H1 (cell line): Measurements from ENCODE around the gene AGBL4. TPM values are rescaled to one million over a fixed set of nuclear protein-coding genes. Genes with fewer than 3 reads are reported as not detected.

ENCODE experiments used
- CTCF ChIA-PET: fragments of 300-600 bp; sonication (Branson Sonifier 250); formaldehyde crosslinking; loops from one replicate; lab custom pipeline; 2021; ENCODE audit not compliant: partially characterized antibody; lab: Charles Lee
- POLR2A ChIA-PET: fragments of 300-600 bp; sonication (Branson Sonifier 250); formaldehyde crosslinking; loops from one replicate; lab custom pipeline; 2021; ENCODE audit warnings: inconsistent platforms; ENCODE audit not compliant: partially characterized antibody; lab: Charles Lee
- DNase-seq, 2 experiments: peaks; one replicate each; pipeline versions ENCODE4 v3.0.0 to v3.0.0-alpha.2; 2010 to 2022; ENCODE audit warnings: low spot score in 2 of 2, low read depth in 1 of 2, mixed read lengths in 1 of 2
- FAIRE-seq: peaks from 2 replicates; lab custom pipeline; 2011; peaks lifted over from hg19 to GRCh38; lab: Jason Lieb, UNC
- H2AFZ ChIP-seq: 2 replicates; pipeline ENCODE4 v1.8.1; 2012; ENCODE audit warnings: low read length, inconsistent platforms
- H2AK5ac ChIP-seq: 2 replicates; pipeline ENCODE4 v1.6.1; 2013; ENCODE audit warnings: low read depth, low read length
- H2BK120ac ChIP-seq: replicated peaks from 2 replicates; pipeline ENCODE3; 2013; ENCODE audit warnings: low read depth, low read length, inconsistent platforms
- H2BK12ac ChIP-seq: 2 replicates; pipeline ENCODE4 v1.6.1; 2013; ENCODE audit warnings: low read depth, low read length
- H2BK15ac ChIP-seq: 2 replicates; pipeline ENCODE4 v1.6.1; 2013; ENCODE audit warnings: low read length
- H2BK20ac ChIP-seq: 2 replicates; pipeline ENCODE4 v1.6.1; 2013; ENCODE audit warnings: low read length
- H2BK5ac ChIP-seq: 2 replicates; pipeline ENCODE4 v1.6.1; 2013; ENCODE audit warnings: low read depth, low read length
- H3K14ac ChIP-seq: 2 replicates; pipeline ENCODE4 v1.6.1; 2013; ENCODE audit warnings: inconsistent platforms; ENCODE audit not compliant: insufficient read length
- H3K18ac ChIP-seq: 2 replicates; pipeline ENCODE4 v1.6.1; 2013; ENCODE audit warnings: low read length; ENCODE audit errors: extremely low read depth
- H3K23ac ChIP-seq: 2 replicates; pipeline ENCODE4 v1.6.1; 2013; ENCODE audit warnings: inconsistent platforms; ENCODE audit not compliant: insufficient read length
- H3K23me2 ChIP-seq: 2 replicates; pipeline ENCODE4 v1.6.1; 2013; ENCODE audit warnings: low read depth, low read length
- H3K27ac ChIP-seq: 2 replicates; pipeline ENCODE4 v1.6.1; 2011; ENCODE audit warnings: low read depth, low read length, inconsistent platforms
- H3K27me3 ChIP-seq, 4 experiments: replicated peaks in 1 of 4; 1 replicate in 1 of 4; 2 replicates in 3 of 4; pipeline versions ENCODE4 v1.6.1 to v1.8.1; 2011 to 2013; ENCODE audit warnings: low read length in 3 of 4, mild to moderate bottlenecking in 3 of 4, inconsistent platforms in 2 of 4, mixed read lengths in 2 of 4, moderate library complexity in 1 of 4; ENCODE audit not compliant: control insufficient read depth in 3 of 4, insufficient read depth in 3 of 4; ENCODE audit errors: extremely low read depth in 1 of 4
- H3K36me3 ChIP-seq, 4 experiments: 2 replicates each; pipeline versions ENCODE4 v1.6.1 to v1.8.1; 2011 to 2013; ENCODE audit warnings: mild to moderate bottlenecking in 4 of 4, low read length in 3 of 4, moderate library complexity in 2 of 4, control low read depth in 1 of 4, inconsistent platforms in 1 of 4; ENCODE audit not compliant: insufficient read depth in 4 of 4, control insufficient read depth in 2 of 4
- H3K4ac ChIP-seq: replicated peaks from 2 replicates; pipeline ENCODE3; 2013; ENCODE audit warnings: low read length, low read depth, mixed read lengths, inconsistent platforms; ENCODE audit not compliant: insufficient read length
- H3K4me1 ChIP-seq, 4 experiments: replicated peaks in 1 of 4; 1 replicate in 1 of 4; 2 replicates in 3 of 4; pipeline versions ENCODE4 v1.6.1 to v1.8.1; 2011 to 2013; ENCODE audit warnings: low read length in 3 of 4, inconsistent platforms in 2 of 4, mixed read lengths in 1 of 4; ENCODE audit not compliant: insufficient read depth in 4 of 4, control insufficient read depth in 3 of 4
- H3K4me2 ChIP-seq, 2 experiments: 2 replicates each; pipeline versions ENCODE4 v1.6.1 to v1.8.1; 2011 to 2013; ENCODE audit warnings: low read depth in 2 of 2, low read length in 2 of 2, control low read depth in 1 of 2, inconsistent platforms in 1 of 2, mild to moderate bottlenecking in 1 of 2; ENCODE audit not compliant: insufficient read depth in 1 of 2
- H3K4me3 ChIP-seq, 4 experiments: fragments of 200-600, 300-600 bp in 1 of 4; sonication (generic), shearing (Covaris generic), sonication (Bioruptor Twin) in 1 of 4; 2 replicates each; pipeline versions ENCODE4 v1.5.1 to v1.8.1; 2011 to 2016; ENCODE audit warnings: low read length in 4 of 4, low read depth in 3 of 4, control low read depth in 2 of 4, inconsistent platforms in 2 of 4, mild to moderate bottlenecking in 2 of 4, mixed read lengths in 1 of 4, moderate library complexity in 1 of 4; ENCODE audit not compliant: insufficient read depth in 2 of 4; ENCODE audit errors: extremely low read depth in 1 of 4
- H3K56ac ChIP-seq: replicated peaks from 2 replicates; pipeline ENCODE3; 2013; ENCODE audit warnings: low read depth, mild to moderate bottlenecking, mixed read lengths, low read length, inconsistent platforms; ENCODE audit not compliant: insufficient read length
- H3K79me1 ChIP-seq: 2 replicates; pipeline ENCODE4 v1.6.1; 2013; ENCODE audit warnings: low read depth, low read length, control low read depth
- H3K79me2 ChIP-seq, 2 experiments: 2 replicates each; pipeline versions ENCODE4 v1.6.1 to v1.8.1; 2012 to 2013; ENCODE audit warnings: low read length in 2 of 2, mild to moderate bottlenecking in 2 of 2, inconsistent platforms in 1 of 2; ENCODE audit not compliant: insufficient read depth in 2 of 2, control insufficient read depth in 1 of 2
- H3K9ac ChIP-seq, 4 experiments: replicated peaks in 1 of 4; 1 replicate in 1 of 4; 2 replicates in 3 of 4; pipeline versions ENCODE4 v1.6.1 to v1.8.1; 2011 to 2013; ENCODE audit warnings: low read depth in 3 of 4, low read length in 3 of 4, control low read depth in 2 of 4, mild to moderate bottlenecking in 2 of 4, moderate library complexity in 2 of 4, inconsistent platforms in 1 of 4; ENCODE audit errors: extremely low read depth in 1 of 4
- H3K9me3 ChIP-seq, 2 experiments: 2 replicates each; pipeline versions ENCODE4 v1.6.1 to v1.8.1; 2012 to 2013; ENCODE audit warnings: mild to moderate bottlenecking in 2 of 2, moderate library complexity in 2 of 2, control low read depth in 1 of 2, inconsistent platforms in 1 of 2, low read depth in 1 of 2, low read length in 1 of 2, mixed read lengths in 1 of 2; ENCODE audit not compliant: insufficient read depth in 2 of 2
- H4K20me1 ChIP-seq, 2 experiments: replicated peaks in 1 of 2; 2 replicates each; pipeline versions ENCODE3 to v1.8.1; 2011 to 2013; ENCODE audit warnings: inconsistent platforms in 2 of 2, low read length in 2 of 2, mild to moderate bottlenecking in 1 of 2; ENCODE audit not compliant: insufficient read depth in 2 of 2, control insufficient read depth in 1 of 2
- H4K5ac ChIP-seq: 2 replicates; pipeline ENCODE4 v1.6.1; 2013; ENCODE audit warnings: low read length, low read depth, mixed read lengths, inconsistent platforms; ENCODE audit not compliant: insufficient read length
- H4K8ac ChIP-seq: 2 replicates; pipeline ENCODE4 v1.8.0; 2013; ENCODE audit warnings: mild to moderate bottlenecking, moderate library complexity, low read length, inconsistent platforms; ENCODE audit not compliant: insufficient read depth; ENCODE audit errors: extremely low read depth
- H4K91ac ChIP-seq: replicated peaks from 2 replicates; pipeline ENCODE3; 2013; ENCODE audit warnings: low read length, mixed read lengths, inconsistent platforms; ENCODE audit not compliant: insufficient read length
- GTF2F1 ChIP-seq: IDR thresholded peaks from 2 replicates; pipeline ENCODE4 v1.6.1; 2012; ENCODE audit warnings: low read depth, low read length, improper control_type of control experiment, borderline replicate concordance
- POU5F1 ChIP-seq: IDR thresholded peaks from 2 replicates; pipeline ENCODE4 v1.6.1; 2011; ENCODE audit warnings: low read depth, mild to moderate bottlenecking, low read length, moderate library complexity
- SRF ChIP-seq: IDR thresholded peaks from 2 replicates; pipeline ENCODE4 v1.6.1; 2011; ENCODE audit warnings: mild to moderate bottlenecking, low read depth, low read length, moderate library complexity
- ZNF274 ChIP-seq: IDR thresholded peaks from 2 replicates; pipeline ENCODE4 v1.7.0; 2012; ENCODE audit warnings: low read length, borderline replicate concordance; ENCODE audit errors: extremely low read depth
- WGBS, 2 experiments: shearing (Covaris generic) in 1 of 2; methylation state at CpG; one replicate each; pipeline versions ENCODE4 v1.1.6 to v1.1.7; 2013 to 2015; ENCODE audit warnings: low lambda C conversion rate in 2 of 2, mixed read lengths in 2 of 2, inconsistent platforms in 1 of 2, low coverage in 1 of 2, missing lambda C conversion rate in 1 of 2; ENCODE audit not compliant: insufficient replicate concordance in 2 of 2, insufficient coverage in 1 of 2, insufficient read length in 1 of 2; ENCODE audit errors: extremely low coverage in 1 of 2, missing lambda C conversion rate in 1 of 2; 5-methylcytosine and 5-hydroxymethylcytosine counted together
- polyA plus RNA-seq, 7 experiments: library from polyadenylated mRNA; depleted of rRNA in 3 of 7; stranded (reverse) in 5 of 7; unstranded in 2 of 7; fragments of >200 nt in 5 of 7; fragments of 200-250 nt in 2 of 7; gene quantifications; 1 replicate in 5 of 7; 2 replicates in 1 of 7; 4 replicates in 1 of 7; pipeline versions ENCODE4 v1.2.1 to v1.2.3, GENCODE V29; 2011 to 2013; ENCODE audit warnings: missing spikeins in 2 of 7, mixed read lengths in 2 of 7
- total RNA-seq: library from RNA; stranded (reverse); fragmentation: NEBNext Ultra II Directional; extraction: Animal tissue kit (Norgen Biotek cat#: 25700); gene quantifications from 2 replicates; pipeline ENCODE4 v1.2.1, GENCODE V29; 2021
- TF ChIP-seq, protein P1 (sequence below): IDR thresholded peaks from 2 replicates; pipeline ENCODE4 v1.6.1; 2012; ENCODE audit warnings: inconsistent platforms
- TF ChIP-seq, protein P2 (sequence below): IDR thresholded peaks from 2 replicates; pipeline ENCODE4 v1.6.1; 2012; ENCODE audit warnings: inconsistent platforms

AGBL4 gene
- total and polyA plus RNA-seq, 2 of the 8 experiments (the other 6 are each of a cell fraction or from before 2014, with no cell fraction given), result 0.41 to 0.45 TPM

- H2BK5ac ChIP-seq, result no peak overlapping the region
- no peaks in the 10 kb centered on the region for H3K79me1 ChIP-seq
- no peak overlapping the region for H2BK20ac ChIP-seq
- TF ChIP-seq SRF, result no peak
- TF ChIP-seq, protein P1, sequence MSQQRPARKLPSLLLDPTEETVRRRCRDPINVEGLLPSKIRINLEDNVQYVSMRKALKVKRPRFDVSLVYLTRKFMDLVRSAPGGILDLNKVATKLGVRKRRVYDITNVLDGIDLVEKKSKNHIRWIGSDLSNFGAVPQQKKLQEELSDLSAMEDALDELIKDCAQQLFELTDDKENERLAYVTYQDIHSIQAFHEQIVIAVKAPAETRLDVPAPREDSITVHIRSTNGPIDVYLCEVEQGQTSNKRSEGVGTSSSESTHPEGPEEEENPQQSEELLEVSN, result no peak
- TF ChIP-seq, protein P2, sequence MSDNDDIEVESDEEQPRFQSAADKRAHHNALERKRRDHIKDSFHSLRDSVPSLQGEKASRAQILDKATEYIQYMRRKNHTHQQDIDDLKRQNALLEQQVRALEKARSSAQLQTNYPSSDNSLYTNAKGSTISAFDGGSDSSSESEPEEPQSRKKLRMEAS, result no peak
- no peak for TF ChIP-seq POU5F1
- no peak for TF ChIP-seq GTF2F1
- TF ChIP-seq ZNF274, result no peak
- TF ChIP-seq, all 59 proteins: peak for 0
- no peak overlapping the region for H3K56ac ChIP-seq
- H4K5ac ChIP-seq, result no peak overlapping the region
- no peak overlapping the region for H3K18ac ChIP-seq
- no peak overlapping the region for H2BK120ac ChIP-seq
- H3K36me3 ChIP-seq, result no peaks in the 10 kb centered on the region
- peaks cover 4 to 9% (median 7%) of the 10 kb centered on the region in 4 experiments; a peak in 4 of 7 replicates for H3K4me1 ChIP-seq
- H2BK12ac ChIP-seq, result no peak overlapping the region
- FAIRE-seq (no peak), DNase-seq (no peak)
- H3K14ac ChIP-seq, result no peak overlapping the region
- H3K4me3 ChIP-seq, result no peak overlapping the region
- H3K9me3 ChIP-seq, result no peaks in the 10 kb centered on the region
- no peak overlapping the region for H3K9ac ChIP-seq
- no peak overlapping the region for H3K27ac ChIP-seq
- H2AK5ac ChIP-seq, result no peak overlapping the region
- CTCF ChIA-PET, result interaction anchor here (1.0 to 3.5 kb wide), 7 partner anchors 12 to 105 kb away, joined by 3 to 15 read pairs (median 6); no protein-coding TSS in a partner anchor
- no peaks in the 10 kb centered on the region for H3K23me2 ChIP-seq
- H3K23ac ChIP-seq, result no peak overlapping the region
- H2AFZ ChIP-seq, result no peak overlapping the region
- no peaks in the 10 kb centered on the region for H3K27me3 ChIP-seq
- WGBS, 2 experiments, result 92% methylated on average over 4 of the region's 4 CpGs; no CpG with 5 or more reads in 1 of the 2 experiments
- POLR2A ChIA-PET, result no interaction called here
- H3K4me2 ChIP-seq, result no peak overlapping the region
- no peak overlapping the region for H3K4ac ChIP-seq
- H3K79me2 ChIP-seq, result no peaks in the 10 kb centered on the region
- no peak overlapping the region for H4K91ac ChIP-seq
- H2BK15ac ChIP-seq, result no peak overlapping the region
- H4K8ac ChIP-seq, result no peak overlapping the region
- peaks cover 0 to 2% of the 10 kb centered on the region in 2 experiments for H4K20me1 ChIP-seq
Observed at GRCh38 chr1:48591181-48591580, 1432.6 kb downstream of the AGBL4 start.
